ENCODE results near the gene EVI5L. TPM values are rescaled to one million over a fixed set of nuclear protein-coding genes. Genes with fewer than 3 reads are reported as not detected.

Gene EVI5L
- polyA plus RNA-seq, 1 of the 3 experiments (the other 2 are of a cell fraction) = 9.7 TPM

GRCh38 chr19:7801020-7801570 lies 28.9 kb upstream of the EVI5L start:
- Histone ChIP-seq H2AFZ (ENCODE audit: low read depth) (no peak overlapping the region), H3K9me3 (no peaks in the 10 kb centered on the region), H3K4me1 (ENCODE audit: control insufficient read depth in 1 of 2, insufficient read depth in 2 of 2, low read depth in 1 of 2, low read length in 1 of 2) (no peaks in the 10 kb centered on the region), H3K27ac (ENCODE audit: low read depth in 2 of 2, low read length in 1 of 2) (no peak overlapping the region), H3K27me3 (ENCODE audit: insufficient read depth) (peaks cover 55% of the 10 kb centered on the region), H3K4me3 (ENCODE audit: low read depth in 2 of 2, low read length in 1 of 2) (no peak overlapping the region), H4K20me1 (ENCODE audit: insufficient read depth) (no peaks in the 10 kb centered on the region), H3K9me2 (no peaks in the 10 kb centered on the region), H3F3A (replicated peaks; ENCODE audit: insufficient read depth) (no peaks in the 10 kb centered on the region), H3K79me2 (ENCODE audit: insufficient read depth) (no peaks in the 10 kb centered on the region), H3K9ac (no peak overlapping the region), H3K4me2 (no peak overlapping the region), H3K36me3 (replicated peaks in 1 of 2; ENCODE audit: control insufficient read depth in 1 of 2, insufficient read depth in 2 of 2, low read length in 1 of 2) (no peaks in the 10 kb centered on the region)
- 36% methylated on average over 16 of the region's 17 CpGs for WGBS (ENCODE audit: low lambda C conversion rate)
- POLR2A ChIA-PET = no interaction called here
- CTCF ChIA-PET = interaction anchor here (0.9 to 5.4 kb wide), 13 partner anchors 9 to 447 kb away, joined by 3 to 116 read pairs (median 4); partner anchors contain the start of gene TRAPPC5
- DNase-seq = no peak
- no peak for TF ChIP-seq SMC3 (IDR thresholded peaks at IDR 0.05; ENCODE audit: low read depth, low read length)
- no peak for TF ChIP-seq CHD2 (IDR thresholded peaks at IDR 0.05; ENCODE audit: low read length, partially characterized antibody)
- TF ChIP-seq ZBTB33 (IDR thresholded peaks at IDR 0.05; ENCODE audit: borderline replicate concordance, low read depth) = no peak
- TF ChIP-seq FOXJ3 (CRISPR knock-in tag; IDR thresholded peaks at IDR 0.05) = no peak
- TF ChIP-seq REST (IDR thresholded peaks at IDR 0.05; ENCODE audit: low read depth, low read length) = no peak
- TF ChIP-seq EZH2phosphoT487 (IDR thresholded peaks at IDR 0.05; ENCODE audit: borderline replicate concordance, low read depth) = no peak
- no peak for TF ChIP-seq RCOR1 (IDR thresholded peaks at IDR 0.05; ENCODE audit: low read length)
- no peak for TF ChIP-seq MAX (IDR thresholded peaks at IDR 0.05; ENCODE audit: low read depth)
- no peak for TF ChIP-seq FOSL2 (IDR thresholded peaks at IDR 0.05; ENCODE audit: borderline replicate concordance, low read depth)
- no peak for TF ChIP-seq GABPA (IDR thresholded peaks at IDR 0.05; ENCODE audit: low read depth)
- TF ChIP-seq YY1 (IDR thresholded peaks at IDR 0.05; ENCODE audit: low read depth) = no peak
- no peak for TF ChIP-seq GATA2 (CRISPR knock-in tag; IDR thresholded peaks at IDR 0.05)
- no peak for TF ChIP-seq MEF2A (IDR thresholded peaks at IDR 0.05; ENCODE audit: borderline replicate concordance, low read depth)
- TF ChIP-seq POLR2AphosphoS5 (IDR thresholded peaks at IDR 0.05; ENCODE audit: low read depth, low read length) = no peak
